GM18520 (cell line): Measurements from ENCODE around the gene MSANTD4.
A peak's percentile ranks its signal among the peaks of the same experiment; 100 is the strongest.
"Not testable (repeated sequence)": the region's sequence is repeated elsewhere in the genome, so short reads cannot be mapped to it uniquely, and the experiment has no call there.

Experiments
- ATAC-seq: cut with Tn5 transposase; IDR thresholded peaks from one replicate; pipeline ENCODE4 v1.9.1; 2021; ENCODE audit not compliant: unreplicated experiment

The MSANTD4 gene

DNA sequence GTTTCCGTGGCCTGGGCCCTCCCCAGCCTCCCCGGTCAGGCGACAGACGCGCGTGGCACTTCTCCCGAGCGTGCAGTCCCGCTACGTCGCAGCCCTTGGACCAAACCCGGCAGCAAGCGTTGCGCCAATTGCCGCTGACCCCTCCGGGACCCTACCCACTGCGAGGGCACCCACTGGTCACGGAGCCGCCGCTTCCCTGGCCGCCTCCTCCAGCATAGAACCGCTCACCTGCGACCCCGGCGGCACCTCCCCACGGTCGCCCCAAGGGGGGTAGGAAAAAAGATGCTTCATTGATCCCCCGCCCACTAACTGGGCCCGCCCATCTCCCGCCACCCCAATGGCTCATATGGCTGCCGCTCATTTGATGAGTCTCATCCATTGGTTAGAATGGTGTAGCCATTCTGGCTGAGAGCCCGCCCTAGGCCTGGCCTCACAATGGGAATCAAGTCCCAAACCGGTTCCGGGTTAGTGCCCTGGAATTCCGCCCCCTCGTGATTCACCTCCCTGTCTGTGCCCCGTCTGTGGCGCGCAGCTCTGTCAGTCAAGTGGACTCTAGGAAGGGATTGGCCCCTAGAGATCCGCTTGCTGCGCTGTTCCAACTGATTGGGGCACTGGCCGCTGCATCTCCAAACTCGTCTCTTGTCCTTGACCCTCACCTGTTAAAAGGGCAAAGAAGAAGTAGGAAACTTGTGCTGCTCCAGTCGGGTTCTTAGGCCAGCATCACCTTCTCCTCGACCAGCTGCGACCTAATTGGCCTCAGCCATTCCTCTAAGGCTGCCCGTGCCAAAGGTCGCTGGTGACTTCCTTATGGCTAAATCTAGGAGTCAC lies at the start of gene MSANTD4:
Gene MSANTD4, minus strand, starts transcription at position 274 of the 828 bp plus-strand sequence. CDS start 11,323 bp downstream, outside the sequence.
- peak; percentile 97 for ATAC-seq

DNA sequence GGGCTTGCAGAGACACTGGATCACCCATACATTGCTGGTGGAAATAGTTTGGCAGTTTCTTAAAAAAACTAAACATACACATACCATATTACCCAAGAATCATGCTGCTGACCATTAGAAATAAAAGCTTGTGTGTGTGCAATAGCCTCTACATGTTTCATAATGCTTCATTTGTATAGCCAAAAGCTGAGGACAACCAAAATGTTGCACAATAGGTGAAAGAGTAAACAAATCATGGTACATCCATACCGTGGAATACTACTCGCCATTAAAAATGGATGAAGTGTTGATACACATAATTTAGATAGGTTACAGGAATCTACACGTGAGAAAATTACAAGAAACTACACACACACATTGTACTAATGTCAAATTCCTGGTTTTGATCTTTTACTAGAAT lies 48.6 kb upstream of the MSANTD4 start:
- no peak for ATAC-seq

DNA sequence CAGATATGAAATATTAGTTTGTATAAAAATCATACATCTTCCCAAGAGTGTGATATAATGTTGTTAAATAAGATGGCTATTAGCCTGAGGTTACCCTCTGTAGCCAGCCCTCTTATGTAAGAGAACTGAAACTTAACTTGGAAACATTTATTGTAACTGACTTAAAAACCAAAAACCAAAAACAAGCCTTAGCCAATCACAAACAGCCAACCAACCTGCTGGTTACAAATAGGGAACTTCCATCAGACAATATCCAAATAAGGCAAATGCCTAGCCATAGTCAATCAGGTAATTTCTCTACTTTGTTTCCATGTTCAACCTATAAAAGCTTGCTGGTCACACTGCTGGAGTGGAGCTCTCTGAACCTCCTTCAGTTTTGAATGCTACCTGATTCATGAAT lies 41.0 kb upstream of the MSANTD4 start:
- peak; percentile 42 for ATAC-seq

DNA sequence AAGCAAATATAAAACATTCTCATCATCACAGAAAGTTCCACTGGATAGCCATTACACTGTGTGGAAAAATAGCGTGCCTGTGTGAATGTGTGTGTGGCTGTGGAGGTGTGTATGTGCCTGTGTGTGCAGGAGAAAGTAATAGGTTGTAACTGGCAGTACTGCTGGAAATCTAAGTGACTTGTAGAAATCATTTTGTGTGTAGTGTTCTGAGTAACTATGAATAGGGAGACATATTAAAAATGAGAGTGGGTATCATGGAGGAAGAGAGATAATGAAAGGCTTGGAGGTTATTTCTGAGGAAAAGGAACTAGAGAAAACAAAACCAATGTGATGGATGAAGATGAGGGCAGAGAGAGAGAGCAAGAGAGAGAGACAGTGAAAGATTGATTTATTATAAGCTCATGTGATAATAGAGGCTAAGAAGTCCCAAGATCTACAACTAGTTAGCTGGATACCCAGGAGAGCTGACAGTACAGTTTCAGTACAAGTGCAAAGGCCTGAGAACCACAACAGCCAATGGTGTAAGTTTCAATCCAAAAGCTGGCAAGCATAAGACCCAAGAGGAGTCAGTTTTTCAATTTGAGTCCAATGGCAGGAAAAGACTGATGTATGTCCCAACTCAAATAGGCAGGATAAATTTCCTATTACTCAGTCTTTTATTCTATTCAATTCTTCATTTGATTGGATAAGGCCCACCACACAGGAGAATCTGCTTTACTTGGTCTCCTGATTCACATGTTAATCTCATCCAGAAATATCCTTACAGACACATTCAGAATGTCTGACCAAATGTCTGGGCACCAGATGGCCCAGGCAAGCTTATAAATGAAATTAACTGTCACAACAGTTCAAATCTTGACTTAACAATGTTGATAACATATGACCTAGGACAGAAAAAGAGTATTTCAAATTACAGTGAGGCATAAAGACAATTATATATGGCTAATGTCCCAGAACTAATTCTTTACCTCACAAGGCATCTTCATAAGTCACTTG lies 40.2 kb upstream of the MSANTD4 start:
- peak; percentile 44 for ATAC-seq

DNA sequence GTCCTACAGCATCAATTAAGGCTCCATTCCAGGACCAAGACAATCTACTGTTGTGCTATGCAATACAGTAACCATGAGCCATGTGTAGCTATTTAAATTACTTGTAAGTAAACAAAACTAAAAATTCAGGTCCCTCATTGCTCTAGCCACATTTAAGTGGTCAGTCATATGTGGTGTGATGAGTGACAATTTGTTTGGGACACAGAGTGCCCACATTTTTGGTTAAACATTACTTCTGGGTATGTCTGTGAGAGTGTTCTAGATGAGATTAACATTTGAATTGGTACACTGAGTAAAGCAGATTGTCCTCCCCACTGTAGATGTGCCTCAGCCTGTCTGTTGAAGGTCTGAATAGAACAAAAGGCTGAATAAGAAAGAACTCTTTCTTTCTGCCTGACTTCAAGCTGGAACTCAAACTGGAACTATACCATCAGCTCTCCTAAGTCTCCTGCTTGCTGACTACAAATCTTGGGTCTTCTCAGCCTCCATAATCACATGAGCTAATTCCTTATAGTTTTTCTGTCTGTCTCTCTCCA lies 39.3 kb upstream of the MSANTD4 start:
- peak; percentile 37 for ATAC-seq

DNA sequence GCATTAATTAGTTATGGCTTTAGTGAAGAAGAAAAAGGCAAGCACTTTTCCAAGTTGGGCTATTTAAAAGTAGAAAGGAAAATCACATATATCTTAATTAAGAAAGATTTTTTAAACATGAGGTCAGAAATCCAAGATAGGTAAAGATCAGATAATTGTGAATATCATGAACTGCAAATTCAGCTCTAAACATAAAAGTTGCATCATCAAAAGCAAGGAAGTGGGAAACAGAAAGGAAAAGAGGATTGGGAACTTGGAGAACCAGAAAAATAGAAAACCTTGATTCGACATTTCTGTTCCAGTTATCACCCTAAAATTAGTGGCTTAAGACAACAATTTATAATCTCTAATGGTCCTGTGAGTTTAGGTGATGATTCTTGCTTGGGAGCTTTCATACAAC lies 37.6 kb upstream of the MSANTD4 start:
- ATAC-seq, result no peak

DNA sequence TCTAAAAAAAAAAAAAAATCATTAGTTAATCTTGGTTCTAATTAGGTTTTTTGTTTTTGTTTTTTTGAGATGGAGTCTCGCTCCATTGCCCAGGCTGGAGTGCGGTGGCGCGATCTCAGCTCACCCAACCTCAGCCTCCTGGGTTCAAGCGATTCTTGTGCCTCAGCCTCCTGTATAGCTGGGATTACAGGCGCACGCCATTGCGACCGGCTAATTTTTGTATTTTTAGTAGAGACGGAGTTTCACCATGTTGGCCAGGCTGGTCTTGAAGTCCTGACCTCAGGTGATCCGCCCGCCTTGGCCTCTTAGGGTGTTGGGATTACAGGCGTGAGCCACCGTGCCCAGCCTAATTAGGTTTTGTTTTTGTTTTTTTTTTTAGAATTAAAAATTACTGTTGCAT lies 36.3 kb upstream of the MSANTD4 start:
- not testable (repeated sequence) for ATAC-seq

DNA sequence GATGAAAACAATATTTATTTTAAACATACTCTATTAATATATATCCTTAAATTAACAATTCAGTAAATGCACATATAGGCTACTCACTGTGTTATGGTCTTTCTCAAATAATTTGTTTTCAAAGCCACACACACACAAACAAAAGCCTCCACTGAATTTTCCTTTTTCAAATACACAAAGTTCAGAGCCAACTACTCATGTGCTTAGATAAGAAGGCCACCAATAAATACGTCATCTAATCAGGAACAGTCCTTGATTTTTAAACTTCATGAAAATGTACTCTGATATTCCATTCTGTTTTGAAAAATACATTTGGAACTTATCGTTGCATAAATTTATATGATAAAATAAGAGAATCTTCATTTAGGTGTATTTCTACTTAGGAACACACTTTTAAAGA lies 29.1 kb upstream of the MSANTD4 start:
- no peak for ATAC-seq

DNA sequence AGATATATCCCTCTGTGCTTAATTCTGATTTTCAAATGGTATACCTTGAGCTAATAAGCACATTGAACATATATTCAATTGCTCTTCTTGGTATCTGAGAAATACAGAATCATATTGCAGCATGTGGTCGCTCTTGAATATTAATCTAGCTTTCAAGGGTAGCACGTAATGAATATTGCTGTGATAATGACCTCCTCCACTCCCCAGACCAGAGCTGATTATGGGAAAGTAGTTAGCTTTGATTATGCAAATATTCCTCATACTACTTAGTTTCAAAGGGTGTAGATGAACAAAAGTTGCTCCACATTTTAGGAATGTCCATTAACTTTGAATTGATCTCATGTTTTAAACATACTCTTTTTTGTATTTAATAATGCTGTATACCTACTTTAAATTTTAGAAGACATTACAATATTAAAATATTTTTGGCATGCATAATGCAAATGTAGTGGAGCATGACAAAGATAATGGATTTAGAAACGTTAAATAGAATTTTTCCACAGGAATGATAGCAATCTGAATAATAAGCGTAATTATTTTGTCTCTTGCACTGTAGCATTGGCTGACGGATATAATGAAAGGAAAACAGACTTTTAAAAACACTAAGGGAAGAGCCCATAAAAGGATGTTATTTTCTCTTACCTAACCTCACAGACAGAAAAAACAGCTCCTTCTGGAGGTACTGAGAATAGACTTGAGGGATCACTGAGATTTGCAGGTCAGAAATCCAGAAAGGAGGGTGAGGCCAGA lies 27.9 kb upstream of the MSANTD4 start:
- no peak for ATAC-seq

DNA sequence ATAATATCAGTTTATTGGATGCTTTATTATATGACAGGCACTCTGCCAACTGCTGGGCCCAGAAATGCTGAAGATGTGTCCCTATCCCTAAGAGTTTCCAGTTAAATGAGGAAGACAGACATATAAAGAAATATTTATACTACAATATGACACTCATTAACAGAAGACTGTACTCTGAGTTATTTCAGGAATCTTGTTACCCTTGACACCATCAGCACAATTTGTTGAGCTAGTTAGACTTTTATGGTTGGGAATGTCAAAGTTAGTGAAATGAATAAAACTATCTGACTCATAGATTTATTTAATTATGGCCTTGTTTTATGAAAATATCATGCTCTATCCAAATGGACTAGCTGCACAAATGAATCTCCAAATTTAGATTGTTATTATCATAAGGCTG lies 25.6 kb upstream of the MSANTD4 start:
- no peak for ATAC-seq

DNA sequence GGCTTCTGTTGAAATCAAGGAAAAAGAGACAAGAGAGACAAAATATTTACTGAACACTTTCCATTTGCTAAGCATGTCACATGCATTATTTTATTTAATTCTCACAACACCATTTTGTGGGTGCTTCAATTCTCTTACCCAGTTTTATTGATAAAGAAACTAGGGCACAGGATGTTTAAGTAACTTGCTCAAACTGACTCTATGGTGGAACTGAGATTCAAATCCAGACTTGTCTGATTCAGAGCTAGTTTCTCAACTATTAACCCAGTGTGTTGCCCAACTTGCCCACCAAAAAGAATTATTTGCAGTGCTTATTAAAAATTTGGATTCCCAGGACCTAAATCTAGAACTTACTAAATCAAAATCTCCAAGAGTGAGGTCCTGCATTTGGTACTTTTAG lies 21.5 kb upstream of the MSANTD4 start:
- no peak for ATAC-seq

DNA sequence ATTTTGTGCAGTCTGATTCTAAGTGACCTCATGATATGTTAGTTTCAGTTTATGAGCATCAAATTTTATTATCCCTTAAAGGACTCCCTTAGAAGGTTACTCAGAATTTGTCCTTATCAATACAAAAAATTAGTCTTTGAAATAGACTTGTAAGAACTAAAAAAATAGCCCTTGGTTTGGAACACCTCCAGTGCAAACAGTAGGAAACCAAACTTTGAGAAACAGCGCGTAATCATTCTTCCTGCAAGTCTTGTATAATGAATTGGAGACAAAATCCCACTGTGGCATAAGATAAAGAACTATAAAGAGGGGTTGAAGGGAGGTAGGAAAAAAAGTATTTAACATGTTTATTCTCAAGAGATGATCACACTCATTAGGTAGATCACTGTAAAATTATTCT lies 10.8 kb upstream of the MSANTD4 start:
- no peak for ATAC-seq

DNA sequence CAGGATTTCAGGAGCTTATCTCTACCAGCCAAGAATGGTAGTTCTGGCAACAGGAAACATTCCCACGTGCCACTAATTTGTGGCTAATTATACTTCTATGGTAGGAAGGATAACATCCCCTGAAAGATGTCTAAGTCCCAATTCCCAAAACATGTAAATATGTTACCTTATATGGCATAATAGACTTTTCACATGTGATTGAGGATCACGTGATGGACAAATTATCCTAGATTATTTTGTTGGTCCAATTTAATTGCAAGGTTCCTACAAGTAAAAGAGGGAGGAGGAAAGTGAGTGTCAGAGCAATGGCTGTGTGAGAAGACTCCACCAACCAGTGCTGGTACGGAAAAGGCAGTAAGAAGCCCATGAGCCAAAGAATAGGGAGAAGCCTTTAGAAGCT lies 9.9 kb upstream of the MSANTD4 start:
- ATAC-seq, result no peak

DNA sequence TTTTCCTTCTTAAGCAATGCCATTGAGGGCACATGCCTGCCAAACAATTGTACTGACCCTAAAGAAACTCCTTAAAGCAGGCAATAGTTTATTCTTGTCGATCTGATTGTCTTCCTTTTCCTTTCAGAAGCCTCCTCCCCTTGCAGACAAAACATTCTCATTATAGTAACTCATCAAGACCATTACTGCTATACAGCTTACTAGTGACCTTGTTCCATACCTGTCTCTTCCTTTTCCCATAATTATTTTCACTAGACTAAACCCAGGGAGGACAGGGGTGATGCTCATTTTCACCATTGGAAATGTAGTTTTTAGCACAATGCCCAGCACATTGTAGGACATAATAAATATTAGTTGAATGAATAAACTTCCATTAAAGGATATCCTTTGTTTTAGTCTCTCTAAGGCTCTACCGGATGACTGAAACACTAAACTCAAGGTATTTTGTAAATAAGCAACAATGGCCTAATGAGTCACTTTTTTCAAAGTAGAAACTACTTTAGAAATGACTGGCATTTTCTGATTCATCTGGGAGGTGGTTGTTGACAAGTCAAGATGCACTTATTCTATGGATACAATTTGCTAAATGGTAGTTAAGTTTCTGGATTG lies 9.3 kb upstream of the MSANTD4 start:
- peak; percentile 58 for ATAC-seq

DNA sequence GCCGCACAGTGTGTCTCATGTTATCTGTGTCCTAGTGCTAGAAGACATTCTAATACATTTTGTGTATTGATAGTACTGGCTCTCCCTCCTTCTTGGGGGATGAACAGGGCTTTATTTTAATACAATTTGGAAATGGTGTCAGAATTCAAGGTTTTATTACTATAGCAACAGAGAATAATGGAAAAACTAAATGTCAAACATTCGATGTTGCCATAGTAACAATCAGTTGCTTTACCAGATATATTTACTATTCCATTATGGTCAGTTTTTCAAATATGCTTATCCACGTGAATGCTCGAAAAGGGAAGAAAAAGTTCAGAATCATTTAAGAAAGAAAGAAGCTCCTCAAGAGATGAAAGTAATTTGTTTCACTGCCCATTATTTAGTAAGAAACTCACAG lies 8.6 kb upstream of the MSANTD4 start:
- no peak for ATAC-seq

DNA sequence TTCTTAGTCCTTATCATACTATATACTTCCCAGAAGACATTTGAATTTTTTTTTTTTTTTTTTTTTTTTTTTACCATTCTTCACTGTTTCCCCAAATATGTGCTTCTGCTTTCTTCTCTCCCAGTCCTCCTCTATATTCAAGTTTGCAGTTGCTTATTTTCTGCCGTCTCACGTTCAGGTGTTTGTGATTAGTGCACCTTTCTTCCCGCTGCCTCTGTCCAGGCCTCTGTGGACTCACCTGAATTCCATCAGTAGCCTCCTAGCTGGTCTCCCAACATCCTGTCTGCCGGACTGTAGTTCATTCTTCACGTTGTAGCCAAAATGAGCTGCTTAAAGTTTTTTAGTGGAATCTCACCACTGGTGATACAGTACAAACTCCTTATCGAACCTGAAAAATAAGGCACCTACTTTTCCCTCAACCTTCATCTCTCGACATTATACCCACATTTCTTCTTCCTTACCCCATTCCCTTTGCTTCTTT lies 795 bp upstream of the MSANTD4 start:
- ATAC-seq, result no peak

DNA sequence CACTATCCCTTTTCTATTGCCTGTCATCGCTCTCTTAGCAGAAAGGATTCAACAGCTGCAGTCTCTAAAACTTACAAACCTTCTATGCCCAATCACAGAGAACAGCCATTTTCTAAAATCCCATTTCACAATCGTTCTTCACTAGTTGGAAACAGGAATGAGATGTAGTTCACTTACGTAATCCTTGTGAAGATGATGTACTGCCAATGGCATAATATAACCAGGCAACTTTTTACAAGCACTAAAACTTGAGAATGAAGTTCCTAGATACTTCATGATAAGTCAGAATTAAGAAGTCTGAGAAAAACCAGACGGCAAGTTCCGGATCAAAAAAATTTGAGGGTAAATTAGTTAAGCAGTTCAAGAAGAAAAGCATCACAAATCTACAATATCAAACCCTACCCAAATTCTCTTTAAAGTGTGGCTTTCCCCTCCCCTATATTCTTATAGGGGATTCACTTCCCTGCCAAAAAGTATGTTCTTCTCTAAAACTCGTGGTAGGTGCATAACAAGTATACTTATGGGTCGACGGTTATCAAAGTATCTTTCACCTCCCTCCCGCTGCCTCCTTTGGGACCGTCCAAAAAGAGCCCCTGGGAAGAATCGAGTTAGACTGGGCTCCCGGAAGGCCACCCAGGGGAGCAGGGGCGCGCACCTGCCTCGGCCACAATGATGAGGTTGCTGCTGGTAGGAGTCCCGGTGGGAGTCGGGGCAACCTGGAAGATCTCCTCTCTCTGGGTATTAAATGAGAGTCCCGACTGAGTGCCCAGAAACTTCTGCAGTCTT lies 666 bp downstream of the MSANTD4 start:
- ATAC-seq, result peak; percentile 0

DNA sequence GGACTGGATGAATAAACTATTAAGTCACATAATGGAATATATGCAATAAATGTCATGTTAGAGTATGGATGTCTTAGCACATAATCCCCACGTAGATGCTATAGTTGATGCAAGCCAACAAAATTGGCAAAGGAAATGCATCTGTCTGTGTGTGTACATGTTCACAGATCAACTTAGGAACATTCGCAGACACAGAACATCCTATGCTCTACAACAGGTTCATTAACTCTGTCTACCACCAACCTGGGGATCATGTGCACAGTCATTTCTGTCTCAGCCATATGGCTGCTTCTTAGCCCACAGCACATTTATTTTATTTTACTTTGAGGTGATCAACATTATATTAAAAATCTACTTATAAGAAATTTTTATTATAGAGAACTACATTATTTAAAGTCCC lies 4.9 kb downstream of the MSANTD4 start:
- no peak for ATAC-seq

DNA sequence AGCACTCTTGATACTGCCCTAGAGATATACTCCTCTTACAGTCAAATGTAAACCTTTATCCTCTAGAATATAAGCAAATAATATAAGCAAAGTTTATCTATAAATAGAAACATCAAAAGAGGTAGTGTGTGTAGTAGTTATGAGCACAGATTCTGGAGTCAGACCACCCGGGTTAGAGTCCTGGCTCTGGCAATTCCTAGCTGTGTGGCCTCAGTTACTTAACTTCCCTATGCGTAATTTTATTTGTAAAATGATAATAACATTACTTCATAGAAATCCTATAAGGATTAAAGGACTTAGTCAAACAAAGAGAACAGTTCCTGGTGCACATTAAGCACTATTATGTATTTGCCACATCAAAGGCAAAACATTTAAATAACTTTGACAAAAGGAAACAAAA lies 7.0 kb downstream of the MSANTD4 start:
- ATAC-seq, result no peak

DNA sequence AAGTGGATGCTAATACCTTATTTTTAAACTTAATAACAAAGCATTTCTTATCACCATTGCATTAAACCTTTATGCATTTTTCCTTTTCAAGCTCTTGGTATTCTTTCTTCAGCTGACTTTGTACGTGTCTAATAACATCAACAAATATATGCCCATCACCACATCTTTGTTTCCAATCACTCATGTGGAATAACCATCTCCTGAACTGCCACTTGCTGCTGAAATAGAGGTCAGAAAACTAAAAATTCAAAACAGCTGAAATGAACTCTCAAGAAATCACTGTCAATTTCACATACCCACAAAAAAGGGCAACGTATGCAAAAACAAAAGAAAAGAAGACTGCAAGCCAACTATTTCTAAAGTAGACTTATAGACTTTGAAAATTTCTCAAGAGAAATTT lies 7.4 kb downstream of the MSANTD4 start:
- no peak for ATAC-seq
